Immature natural killer cell (primary cell): ENCODE measurements around the gene CDH16. TPM values are rescaled to one million over a fixed set of nuclear protein-coding genes. Genes with fewer than 3 reads are reported as not detected.

Source experiments
- DNase-seq, 3 donors: peaks; one replicate each; pipeline ENCODE4 v3.0.0; 2022; ENCODE audit warnings: mixed read lengths in 1 of 3
- H3K27ac Mint-ChIP-seq, 6 donors: one replicate each; pipeline ENCODE4 v1.8.0; 2020; ENCODE audit warnings: mixed read lengths in 6 of 6, mild to moderate bottlenecking in 5 of 6, inconsistent platforms in 4 of 6, moderate library complexity in 3 of 6
- H3K27me3 Mint-ChIP-seq, 3 donors: one replicate each; pipeline ENCODE4 v1.8.0; 2020 to 2021; ENCODE audit warnings: low read depth in 3 of 3, mild to moderate bottlenecking in 3 of 3, mixed read lengths in 3 of 3, moderate library complexity in 3 of 3, inconsistent platforms in 1 of 3
- H3K36me3 Mint-ChIP-seq, 3 donors: one replicate each; pipeline ENCODE4 v1.8.0; 2020; ENCODE audit warnings: mixed read lengths in 3 of 3, inconsistent platforms in 2 of 3, mild to moderate bottlenecking in 2 of 3
- H3K4me1 Mint-ChIP-seq, 2 donors: one replicate each; pipeline ENCODE4 v1.8.0; 2020; ENCODE audit warnings: inconsistent platforms in 2 of 2, mild to moderate bottlenecking in 2 of 2, mixed read lengths in 2 of 2, moderate library complexity in 1 of 2
- H3K4me3 Mint-ChIP-seq, 5 donors: one replicate each; pipeline ENCODE4 v1.8.0; 2020; ENCODE audit warnings: mild to moderate bottlenecking in 5 of 5, mixed read lengths in 5 of 5, inconsistent platforms in 3 of 5, moderate library complexity in 3 of 5
- H3K9me3 Mint-ChIP-seq, 6 donors: one replicate each; pipeline ENCODE4 v1.8.0; 2020; ENCODE audit warnings: mild to moderate bottlenecking in 6 of 6, mixed read lengths in 6 of 6, inconsistent platforms in 4 of 6, moderate library complexity in 3 of 6
- polyA plus RNA-seq, 3 donors: library from polyadenylated mRNA; unstranded; fragments of 300-500 nt; fragmentation: Illumina TruSeq; gene quantifications; one replicate each; pipeline ENCODE4 v1.2.3, GENCODE V29; 2021

Gene CDH16
- polyA plus RNA-seq, 3 donors from 2014 or later, result not detected

DNA sequence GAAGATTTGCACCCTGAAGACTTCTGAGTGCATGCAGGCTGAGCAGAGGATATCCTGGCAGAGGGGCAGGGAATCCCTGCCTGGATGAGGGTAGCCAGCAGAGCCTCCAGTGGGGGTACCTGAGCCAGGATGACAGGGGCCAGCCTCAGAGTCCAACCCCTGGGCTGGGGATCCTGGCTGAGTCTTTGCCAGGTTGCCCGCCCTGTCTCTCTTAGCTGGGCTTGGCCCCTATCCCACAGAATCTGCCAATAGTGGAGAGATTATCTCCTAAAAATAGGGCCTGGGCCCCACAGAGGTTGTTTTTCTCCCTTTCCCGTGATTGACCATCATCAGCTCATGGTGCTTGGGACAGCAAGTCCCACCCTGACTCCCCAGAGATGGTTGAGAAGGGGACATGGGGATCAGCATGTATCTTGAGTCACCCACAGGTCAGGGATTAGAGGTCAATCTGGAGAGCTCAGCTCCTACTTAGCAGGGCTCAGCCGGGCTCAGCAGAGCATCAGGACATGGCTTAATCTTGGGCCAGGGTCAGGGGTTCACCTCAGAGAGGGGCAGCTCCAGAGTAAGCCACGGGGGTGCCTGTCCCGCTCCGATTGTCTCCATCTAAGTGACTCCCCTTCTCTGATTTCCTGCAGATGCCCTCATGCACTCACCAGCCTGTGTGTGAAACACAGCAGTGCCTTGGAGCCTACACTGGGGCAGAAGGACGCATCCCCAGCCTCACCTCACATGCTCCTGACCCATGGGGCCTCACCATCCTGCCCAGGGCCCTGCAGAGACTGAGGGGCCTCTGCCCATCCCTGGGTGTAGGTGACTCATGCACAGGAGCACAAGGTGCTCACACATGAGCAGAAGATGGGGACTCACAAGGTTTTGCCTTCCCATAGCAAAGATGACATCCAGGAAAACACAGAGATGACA, 11.5 kb downstream of the CDH16 start:
- Mint-ChIP-seq H3K4me3 (no peak overlapping the region), H3K27ac (no peak overlapping the region)
- no peak for DNase-seq

DNA sequence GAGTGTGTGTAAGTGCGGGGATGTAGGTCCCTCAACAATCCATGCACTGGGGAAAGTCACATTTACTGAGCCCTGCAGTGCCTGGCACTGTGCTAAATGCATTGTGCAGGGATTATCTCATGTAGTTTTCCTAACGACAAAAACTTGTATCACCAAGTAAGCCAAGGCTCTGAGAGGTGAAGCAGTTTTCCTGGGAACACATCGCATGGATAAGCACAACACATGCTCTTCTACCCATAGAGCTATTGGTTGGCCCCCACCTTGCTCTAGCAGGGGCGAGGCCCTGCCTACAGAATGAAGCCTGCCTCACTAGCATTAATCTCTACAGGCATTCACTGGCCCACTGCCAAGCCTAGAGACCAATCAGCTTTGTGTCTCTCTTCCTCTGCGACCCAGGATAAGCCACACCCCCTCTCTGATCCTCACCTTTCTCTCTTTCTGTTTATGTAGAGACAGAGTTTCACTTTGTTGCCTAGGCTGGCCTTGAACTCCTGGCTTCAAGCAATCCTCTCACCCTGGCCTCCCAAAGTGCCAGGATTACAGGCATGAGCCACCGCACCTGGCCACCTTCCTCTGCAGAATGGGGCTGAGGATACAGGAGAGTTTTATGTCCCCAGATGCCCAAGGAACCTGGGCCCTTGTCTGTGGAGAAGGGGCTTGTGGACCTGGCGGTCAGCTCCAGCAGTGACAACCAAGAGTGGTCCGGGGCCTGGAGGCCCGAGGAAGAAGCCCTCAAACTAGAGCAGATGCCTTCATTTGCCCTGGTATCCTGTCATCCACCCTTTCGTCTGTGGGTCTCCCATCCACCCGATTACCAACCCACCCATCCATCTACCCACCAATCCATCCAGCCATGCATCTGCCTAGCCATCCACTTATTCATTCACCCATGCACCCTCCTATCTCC, 12.8 kb downstream of the CDH16 start:
- H3K9me3 Mint-ChIP-seq, result no peaks in the 10 kb centered on the region
- DNase-seq, result no peak
- no peaks in the 10 kb centered on the region for H3K4me1 Mint-ChIP-seq
- peak overlapping the region in 1 of 5 donors; percentile 36 for H3K4me3 Mint-ChIP-seq
- H3K36me3 Mint-ChIP-seq, result no peaks in the 10 kb centered on the region
- peaks cover 0 to 4% (median 0%) of the 10 kb centered on the region in 3 donors for H3K27me3 Mint-ChIP-seq
- H3K27ac Mint-ChIP-seq, result peak overlapping the region in 1 of 6 donors; percentile 44

More for the DNA sequence above, 11.5 kb downstream of the CDH16 start:
- H3K36me3 Mint-ChIP-seq, result no peaks in the 10 kb centered on the region
- no peaks in the 10 kb centered on the region for H3K9me3 Mint-ChIP-seq
- no peaks in the 10 kb centered on the region for H3K4me1 Mint-ChIP-seq
- H3K27me3 Mint-ChIP-seq, result peaks cover 0 to 4% (median 0%) of the 10 kb centered on the region in 3 donors

GRCh38 chr16:66904846-66905632, 13.6 kb downstream of the CDH16 start:
- Mint-ChIP-seq H3K36me3 (no peaks in the 10 kb centered on the region), H3K4me1 (no peaks in the 10 kb centered on the region), H3K9me3 (no peaks in the 10 kb centered on the region)

GRCh38 chr16:66904428-66904845, 14.2 kb downstream of the CDH16 start:
- Mint-ChIP-seq H3K4me1 (no peaks in the 10 kb centered on the region), H3K36me3 (no peaks in the 10 kb centered on the region), H3K9me3 (no peaks in the 10 kb centered on the region), H3K4me3 (no peak overlapping the region), H3K27ac (no peak overlapping the region), H3K27me3 (peaks cover 0 to 4% (median 0%) of the 10 kb centered on the region in 3 donors)
- no peak for DNase-seq

More at GRCh38 chr16:66904846-66905632, 13.6 kb downstream of the CDH16 start:
- no peak for DNase-seq
- Mint-ChIP-seq H3K4me3 (no peak overlapping the region), H3K27me3 (peaks cover 0 to 4% (median 0%) of the 10 kb centered on the region in 3 donors), H3K27ac (no peak overlapping the region)

- no peak for DNase-seq
- no peaks in the 10 kb centered on the region for H3K9me3 Mint-ChIP-seq
- no peak overlapping the region for H3K4me3 Mint-ChIP-seq
- peaks cover 0 to 4% (median 0%) of the 10 kb centered on the region in 3 donors for H3K27me3 Mint-ChIP-seq
- no peaks in the 10 kb centered on the region for H3K36me3 Mint-ChIP-seq
- H3K4me1 Mint-ChIP-seq, result no peaks in the 10 kb centered on the region
- no peak overlapping the region for H3K27ac Mint-ChIP-seq
Measured at GRCh38 chr16:66903544-66904427, 14.9 kb downstream of the CDH16 start.

DNA sequence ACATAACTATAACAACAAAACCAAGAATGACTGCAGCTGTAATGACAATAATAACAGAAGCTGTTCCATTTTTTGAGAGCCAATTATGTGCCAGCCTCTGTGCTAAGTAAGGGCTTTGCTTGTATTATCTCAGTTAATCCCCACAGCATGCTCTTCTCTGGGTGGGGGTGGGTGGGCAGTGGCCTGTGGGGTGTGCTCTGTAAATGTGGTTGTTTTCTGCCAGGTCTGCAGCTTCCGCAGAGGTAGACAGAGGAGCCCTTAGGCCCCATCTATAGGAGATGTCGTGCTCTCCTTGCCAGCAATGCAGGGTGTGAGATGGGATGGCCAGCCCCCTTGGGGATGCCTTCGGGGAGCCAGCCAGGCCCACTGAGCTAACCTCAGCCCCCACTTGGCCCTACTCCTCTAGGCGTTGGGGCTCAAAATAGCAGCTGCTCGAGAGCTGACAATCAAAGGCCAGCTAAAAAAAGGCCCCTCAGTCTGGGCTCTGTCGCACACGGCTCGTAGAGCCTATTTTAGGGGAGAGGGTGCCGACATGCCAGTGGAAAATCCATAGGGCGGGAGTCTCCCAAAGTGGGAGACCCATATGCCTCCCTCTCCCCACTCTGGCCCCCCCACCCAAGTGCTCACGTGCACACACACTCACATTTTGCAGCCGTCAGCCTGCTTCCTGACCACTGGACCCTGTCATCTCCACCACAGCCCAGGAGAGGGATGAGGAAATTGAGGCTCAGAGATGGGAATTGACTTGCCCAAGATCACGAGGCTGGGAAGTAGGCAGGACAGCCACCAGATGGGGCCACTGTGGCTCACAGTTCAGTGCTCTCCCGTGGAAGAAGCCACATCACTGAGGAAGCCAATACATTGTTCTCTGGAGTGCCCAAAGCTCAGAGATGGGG, 15.8 kb downstream of the CDH16 start:
- Mint-ChIP-seq H3K36me3 (no peaks in the 10 kb centered on the region), H3K27ac (peak overlapping the region in 1 of 6 donors; percentile 21), H3K4me1 (no peaks in the 10 kb centered on the region), H3K9me3 (no peaks in the 10 kb centered on the region), H3K27me3 (peaks cover 0 to 4% (median 0%) of the 10 kb centered on the region in 3 donors), H3K4me3 (no peak overlapping the region)
- no peak for DNase-seq

- H3K27ac Mint-ChIP-seq, result no peak overlapping the region
Measured at GRCh38 chr16:66901626-66902025, 17.1 kb downstream of the CDH16 start.

DNA sequence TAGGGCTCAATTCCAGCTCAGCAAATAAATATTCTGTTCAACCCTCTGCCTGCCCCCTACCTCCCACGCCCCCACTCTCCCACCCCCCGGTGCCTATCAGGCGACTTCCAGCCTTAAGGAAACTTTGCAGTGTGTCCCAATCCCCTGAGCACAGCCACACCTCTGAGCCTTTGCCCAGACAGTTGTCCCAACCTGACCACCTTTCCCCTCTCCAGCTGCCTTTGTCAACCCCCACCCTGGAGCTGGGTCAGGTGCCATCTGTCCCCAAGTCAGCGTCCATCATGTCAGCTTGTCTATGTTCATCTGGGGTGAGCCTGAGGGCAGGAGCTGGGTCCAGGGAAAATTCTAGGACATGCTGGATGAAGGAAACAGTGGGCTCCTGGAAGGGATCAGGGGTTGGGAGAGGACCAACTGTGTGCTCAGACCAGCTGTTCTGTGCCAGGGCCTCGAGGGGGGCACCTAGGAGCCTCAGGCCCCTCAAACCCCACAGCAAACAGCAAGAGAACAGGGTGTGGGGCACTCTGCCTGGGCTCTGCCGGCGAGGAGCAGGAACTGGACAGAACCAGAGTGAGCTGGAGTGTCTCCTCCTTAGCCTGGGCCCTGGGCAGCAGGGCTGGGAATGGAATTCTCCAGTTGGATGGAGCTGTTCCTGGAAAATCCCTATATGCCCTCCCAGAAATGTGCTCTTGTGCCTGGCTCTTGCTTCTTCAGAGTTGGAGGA, 17.8 kb downstream of the CDH16 start:
- H3K27me3 Mint-ChIP-seq, result peaks cover 0 to 2% (median 2%) of the 10 kb centered on the region in 3 donors
- no peaks in the 10 kb centered on the region for H3K36me3 Mint-ChIP-seq
- DNase-seq, result no peak
- H3K27ac Mint-ChIP-seq, result no peak overlapping the region
- H3K4me1 Mint-ChIP-seq, result no peaks in the 10 kb centered on the region
- H3K9me3 Mint-ChIP-seq, result no peaks in the 10 kb centered on the region
- H3K4me3 Mint-ChIP-seq, result no peak overlapping the region

More at GRCh38 chr16:66901626-66902025, 17.1 kb downstream of the CDH16 start:
- DNase-seq, result no peak
- H3K36me3 Mint-ChIP-seq, result no peaks in the 10 kb centered on the region
- H3K4me3 Mint-ChIP-seq, result no peak overlapping the region
- no peaks in the 10 kb centered on the region for H3K9me3 Mint-ChIP-seq
- peaks cover 0 to 4% (median 1%) of the 10 kb centered on the region in 3 donors for H3K27me3 Mint-ChIP-seq
- H3K4me1 Mint-ChIP-seq, result no peaks in the 10 kb centered on the region

DNA sequence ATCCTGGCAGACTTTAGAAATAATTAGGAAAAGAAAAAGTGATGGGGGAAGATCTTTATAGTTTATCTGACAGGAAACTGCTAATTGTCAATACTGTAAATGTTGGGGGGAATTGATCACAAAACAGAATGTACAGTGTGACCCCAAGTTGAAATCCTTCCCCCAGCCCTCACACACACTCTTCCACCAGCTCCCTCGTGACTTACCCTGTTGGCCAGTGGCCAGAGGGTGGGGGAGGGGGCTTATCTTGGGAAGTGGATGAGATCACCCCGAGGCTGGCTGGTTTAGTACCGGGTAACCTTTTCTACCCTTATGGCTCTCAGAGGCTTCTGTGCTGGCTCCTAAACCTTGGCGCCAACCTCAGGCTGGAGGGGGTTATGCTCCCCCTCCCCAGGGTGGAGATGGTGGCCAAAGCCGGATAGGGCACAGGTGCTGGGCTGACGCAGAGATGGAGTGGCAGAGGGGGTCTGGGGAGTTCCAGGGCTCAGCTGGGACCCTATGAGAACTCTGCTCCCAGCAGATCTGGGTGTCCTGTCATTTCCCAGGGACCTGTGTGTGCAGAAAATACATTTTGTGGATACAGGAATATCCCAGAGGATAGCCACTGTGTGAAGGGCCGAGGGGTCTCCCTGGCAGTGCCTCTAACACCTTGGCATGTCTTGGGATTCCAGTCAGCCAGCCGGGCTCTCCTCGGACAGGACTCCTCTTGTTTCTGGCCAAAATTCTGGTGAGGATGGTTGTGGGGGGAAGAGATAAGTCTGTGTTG, 18.6 kb downstream of the CDH16 start:
- Mint-ChIP-seq H3K9me3 (no peaks in the 10 kb centered on the region), H3K4me1 (no peaks in the 10 kb centered on the region), H3K27ac (no peak overlapping the region), H3K36me3 (no peaks in the 10 kb centered on the region), H3K27me3 (peaks cover 0 to 3% (median under 1%) of the 10 kb centered on the region in 3 donors), H3K4me3 (no peak overlapping the region)
- DNase-seq, result no peak

DNA sequence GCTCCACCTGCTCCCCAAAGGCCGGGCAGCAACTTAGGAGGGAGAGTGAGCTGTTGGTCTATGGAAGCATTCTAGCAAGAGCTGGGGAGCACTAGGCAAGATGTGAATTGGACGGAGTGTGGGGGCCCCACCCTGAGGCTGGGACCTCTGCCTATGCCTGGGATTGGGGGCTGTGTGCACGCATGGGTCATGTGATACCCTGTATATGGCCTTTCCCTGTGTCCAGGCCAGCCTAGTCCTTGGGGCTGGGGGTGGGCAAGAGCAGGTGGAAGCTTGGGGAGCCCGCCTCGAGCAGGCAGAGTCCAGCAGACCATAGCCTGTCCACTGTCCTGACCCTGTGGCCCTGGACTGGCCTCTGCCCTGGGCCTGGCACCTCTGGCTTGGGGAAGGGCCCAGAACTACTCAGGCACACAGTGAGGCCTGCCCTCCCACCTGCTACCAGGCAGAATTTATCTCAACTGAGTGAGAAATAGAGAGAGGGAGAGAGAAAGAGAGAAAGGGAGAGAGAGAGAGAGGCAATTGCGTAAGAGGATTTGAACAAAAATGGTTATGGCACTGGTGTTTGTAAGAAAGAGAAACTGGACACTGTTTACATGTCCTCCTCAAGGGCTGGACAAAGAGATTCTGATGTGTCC, 19.3 kb downstream of the CDH16 start:
- Mint-ChIP-seq H3K36me3 (no peaks in the 10 kb centered on the region), H3K9me3 (no peaks in the 10 kb centered on the region), H3K4me3 (no peak overlapping the region), H3K27ac (no peak overlapping the region), H3K27me3 (peaks cover 0 to 3% (median 0%) of the 10 kb centered on the region in 3 donors), H3K4me1 (no peaks in the 10 kb centered on the region)
- no peak for DNase-seq
